GM19351 (cell line): ENCODE results near the gene TRIM72.
"Not testable (repeated sequence)": the region's sequence is repeated elsewhere in the genome, so short reads cannot be mapped to it uniquely, and the experiment has no call there.

Source experiments
- ATAC-seq: cut with Tn5 transposase; IDR thresholded peaks from one replicate; pipeline ENCODE4 v1.9.1; 2021; ENCODE audit warnings: mild to moderate bottlenecking, moderate library complexity; ENCODE audit not compliant: unreplicated experiment

Gene TRIM72

DNA sequence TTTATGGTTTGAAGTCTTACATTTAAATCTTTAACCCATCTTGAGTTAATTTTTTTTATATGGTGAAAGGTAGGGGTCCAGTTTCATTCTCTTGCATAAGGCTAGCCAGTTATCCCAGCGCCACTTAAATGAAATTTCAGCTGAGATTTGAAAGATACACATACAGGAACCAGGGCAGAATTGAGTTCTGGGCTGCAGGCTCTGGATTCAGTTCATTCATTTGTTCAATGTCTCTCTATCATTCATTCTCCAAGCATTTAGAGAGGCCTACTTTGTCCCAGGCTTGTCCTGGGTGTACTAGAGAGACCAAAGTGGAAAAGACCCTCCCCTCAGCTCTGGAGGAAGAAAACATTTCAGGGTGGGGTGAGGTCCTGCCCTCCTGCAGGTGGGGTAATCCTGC, 577 bp upstream of the TRIM72 start:
- ATAC-seq, result no peak

DNA sequence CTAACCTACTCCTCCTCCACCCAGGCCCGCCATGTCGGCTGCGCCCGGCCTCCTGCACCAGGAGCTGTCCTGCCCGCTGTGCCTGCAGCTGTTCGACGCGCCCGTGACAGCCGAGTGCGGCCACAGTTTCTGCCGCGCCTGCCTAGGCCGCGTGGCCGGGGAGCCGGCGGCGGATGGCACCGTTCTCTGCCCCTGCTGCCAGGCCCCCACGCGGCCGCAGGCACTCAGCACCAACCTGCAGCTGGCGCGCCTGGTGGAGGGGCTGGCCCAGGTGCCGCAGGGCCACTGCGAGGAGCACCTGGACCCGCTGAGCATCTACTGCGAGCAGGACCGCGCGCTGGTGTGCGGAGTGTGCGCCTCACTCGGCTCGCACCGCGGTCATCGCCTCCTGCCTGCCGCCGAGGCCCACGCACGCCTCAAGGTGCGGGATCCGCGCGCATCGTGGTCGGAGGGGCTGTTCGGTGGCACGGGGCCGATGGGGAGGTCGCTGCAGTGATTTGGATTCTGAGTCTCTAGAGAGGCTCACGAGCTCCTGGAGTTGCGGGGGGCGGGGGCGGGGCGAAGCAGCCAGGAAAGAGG, 878 bp downstream of the TRIM72 start:
- no peak for ATAC-seq

DNA sequence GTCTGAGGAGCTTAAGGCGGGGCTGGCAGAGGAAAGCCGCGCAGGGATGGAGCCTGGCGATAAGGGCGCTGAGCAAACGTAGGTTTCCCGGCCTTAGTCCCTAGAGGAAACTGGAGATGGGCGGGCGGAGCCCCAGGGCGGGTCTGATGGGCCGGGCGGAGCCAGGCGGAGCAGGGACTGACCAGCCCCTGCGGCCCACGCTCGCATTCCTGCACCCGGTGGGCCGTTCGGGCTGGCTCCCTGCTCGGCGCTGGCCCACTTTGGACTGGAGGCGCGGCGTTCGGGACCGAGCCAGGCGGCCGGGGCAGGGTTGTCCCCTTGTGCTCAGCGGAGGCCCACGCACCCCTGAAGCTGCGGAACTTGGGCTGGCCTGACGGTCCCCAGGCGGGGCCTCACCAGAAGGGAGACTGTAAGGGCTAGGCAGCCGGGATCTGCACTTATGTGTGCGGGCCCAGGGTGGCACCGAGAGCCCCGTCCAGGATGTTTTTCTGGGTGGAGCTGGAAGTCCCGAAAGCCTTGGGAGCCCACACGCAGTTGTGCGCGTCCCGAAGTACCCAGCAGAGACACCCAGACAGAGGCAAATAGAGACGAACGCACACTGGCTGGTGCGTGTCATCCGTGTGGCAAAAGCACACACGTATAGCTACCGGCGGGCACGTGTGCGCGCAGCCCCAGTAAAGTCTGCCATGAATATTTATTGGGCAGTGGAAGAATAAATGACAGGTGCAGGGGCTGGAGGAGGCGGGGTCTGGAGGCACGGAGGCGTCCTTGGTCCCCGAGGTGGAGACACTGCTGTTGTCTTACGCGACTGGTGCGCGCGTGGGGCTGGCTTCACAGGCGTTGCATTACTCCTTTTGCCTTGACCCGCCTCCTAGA, 1.6 kb downstream of the TRIM72 start:
- ATAC-seq, result no peak

DNA sequence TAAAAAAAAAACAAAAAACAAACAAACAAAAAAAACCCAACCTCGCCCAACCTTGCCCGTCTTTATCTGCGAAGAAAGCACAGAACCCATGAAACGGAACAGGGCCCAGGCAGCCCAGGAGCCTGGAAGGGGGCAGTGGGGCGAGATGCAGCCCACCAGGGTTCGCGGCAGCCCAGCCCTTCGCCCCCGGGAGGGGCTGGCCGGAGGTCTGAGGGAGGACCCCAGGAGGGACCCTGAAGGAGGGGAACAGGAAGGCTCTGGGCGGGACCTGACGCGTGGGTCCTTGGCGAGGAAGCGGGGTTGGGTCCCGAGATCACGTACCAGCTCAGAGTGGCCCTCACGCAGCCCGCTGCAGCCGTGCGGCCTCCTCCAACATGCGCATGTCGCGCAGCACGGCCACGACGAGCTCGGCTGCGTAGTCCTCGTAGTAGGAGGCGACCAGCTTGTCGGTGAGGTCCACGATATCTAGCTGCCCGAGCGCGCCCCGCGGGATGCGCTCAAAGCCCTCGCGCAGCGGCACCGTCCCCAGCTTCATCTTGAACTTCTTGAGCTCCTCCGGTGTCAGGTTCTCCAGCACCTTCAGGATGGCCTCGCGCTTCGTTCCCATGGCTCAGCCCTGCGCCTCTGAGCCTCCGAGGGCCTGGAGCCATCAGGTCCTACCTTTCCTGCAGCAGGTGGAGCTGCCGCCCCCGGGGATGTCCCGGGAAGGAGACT, 2.7 kb downstream of the TRIM72 start, which contains the start of gene PYDC1:
PYDC1 (minus strand) TSS at position 714 of the 714 bp plus-strand sequence; CDS start at position 607, 107 bp downstream.
- no peak for ATAC-seq

DNA sequence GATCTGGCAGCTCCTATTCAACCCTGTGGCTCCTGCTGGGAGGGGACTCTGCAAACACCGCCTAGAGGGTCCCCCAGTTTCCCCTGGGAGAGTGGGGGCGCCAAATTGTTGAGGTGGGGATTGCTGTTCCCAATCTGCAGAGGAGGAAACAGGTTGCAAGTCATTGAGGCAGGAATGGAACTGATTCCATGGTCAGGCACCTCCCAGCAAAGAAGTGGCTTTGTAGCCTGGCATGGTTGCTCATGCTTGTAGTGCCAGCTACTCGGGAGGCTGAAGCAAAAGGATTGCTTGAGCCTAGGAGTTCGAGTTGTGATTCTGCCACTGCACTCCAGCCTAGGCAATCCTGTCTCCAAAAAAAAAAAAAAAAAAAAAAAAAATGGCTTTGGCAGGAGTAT, 3.2 kb downstream of the TRIM72 start:
- ATAC-seq, result no peak

DNA sequence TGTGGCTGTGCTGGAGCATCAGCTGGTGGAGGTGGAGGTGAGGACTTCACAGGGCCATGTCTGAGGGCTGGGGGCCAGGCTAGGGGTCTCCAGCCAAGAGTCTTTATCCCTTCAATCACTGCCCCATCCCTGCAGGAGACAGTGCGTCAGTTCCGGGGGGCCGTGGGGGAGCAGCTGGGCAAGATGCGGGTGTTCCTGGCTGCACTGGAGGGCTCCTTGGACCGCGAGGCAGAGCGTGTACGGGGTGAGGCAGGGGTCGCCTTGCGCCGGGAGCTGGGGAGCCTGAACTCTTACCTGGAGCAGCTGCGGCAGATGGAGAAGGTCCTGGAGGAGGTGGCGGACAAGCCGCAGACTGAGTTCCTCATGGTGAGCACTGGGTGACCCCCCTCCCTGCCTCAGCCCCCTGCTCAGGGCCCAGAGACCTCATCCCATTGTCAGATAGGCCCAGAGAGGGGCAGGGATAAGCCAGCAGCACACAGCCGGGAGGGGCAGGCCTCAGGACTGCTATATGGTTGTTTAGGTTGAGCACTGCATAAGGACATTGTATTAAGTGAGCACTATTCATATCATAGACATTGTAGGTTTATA, 5.3 kb downstream of the TRIM72 start:
- ATAC-seq, result no peak

DNA sequence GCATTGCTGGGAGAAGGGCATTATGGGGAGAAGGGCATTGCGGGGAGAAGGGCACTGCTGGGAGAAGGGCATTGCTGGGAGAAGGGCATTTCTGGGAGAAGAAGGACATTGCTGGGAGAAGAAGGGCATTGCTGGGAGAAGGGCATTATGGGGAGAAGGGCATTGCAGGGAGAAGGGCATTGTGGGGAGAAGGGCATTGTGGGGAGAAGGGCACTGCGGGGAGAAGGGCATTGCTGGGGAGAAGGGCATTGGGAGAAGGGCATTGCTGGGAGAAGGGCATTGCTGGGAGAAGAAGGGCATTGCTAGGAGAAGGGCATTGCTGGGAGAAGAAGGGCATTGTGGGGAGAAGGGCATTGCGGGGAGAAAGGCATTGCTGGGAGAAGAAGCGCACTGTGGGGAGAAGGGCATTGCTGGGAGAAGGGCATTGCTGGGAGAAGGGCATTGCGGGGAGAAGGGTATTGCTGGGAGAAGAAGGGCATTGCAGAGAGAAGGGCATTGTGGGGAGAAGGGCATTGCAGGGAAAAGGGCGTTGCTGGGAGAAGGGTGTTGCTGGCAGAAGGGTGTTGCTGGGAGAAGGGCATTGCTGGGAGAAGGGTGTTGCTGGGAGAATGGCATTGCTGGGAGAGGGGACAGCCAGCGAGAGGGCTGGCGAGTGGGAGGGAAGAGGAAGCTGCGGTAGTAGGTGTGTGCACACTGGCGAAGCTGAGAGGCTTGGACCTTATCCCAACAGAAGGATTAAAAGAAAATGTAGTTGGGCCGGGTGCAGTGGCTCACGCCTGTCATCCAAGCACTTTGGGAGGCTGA, 7.6 kb downstream of the TRIM72 start:
- ATAC-seq, result no peak

DNA sequence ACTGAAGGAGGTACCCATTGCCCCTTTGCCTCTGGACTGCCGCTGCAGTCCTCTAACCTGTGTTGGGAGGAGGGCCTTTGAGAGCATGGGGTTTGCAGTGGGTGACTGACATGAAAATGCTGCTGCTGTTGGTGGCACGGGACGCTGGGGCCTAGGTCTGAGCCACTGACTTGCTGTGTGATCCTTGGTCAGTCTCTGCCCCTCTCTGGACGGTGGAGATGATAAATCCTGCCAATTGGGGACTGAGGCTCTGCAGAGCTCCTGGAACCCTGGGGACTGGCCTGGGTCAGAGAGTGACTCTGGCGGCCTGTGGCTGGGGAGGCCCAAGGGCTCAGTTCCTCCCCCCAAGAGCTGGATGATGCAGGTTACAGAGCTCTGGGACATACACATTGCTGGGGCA, 9.1 kb downstream of the TRIM72 start:
- no peak for ATAC-seq

DNA sequence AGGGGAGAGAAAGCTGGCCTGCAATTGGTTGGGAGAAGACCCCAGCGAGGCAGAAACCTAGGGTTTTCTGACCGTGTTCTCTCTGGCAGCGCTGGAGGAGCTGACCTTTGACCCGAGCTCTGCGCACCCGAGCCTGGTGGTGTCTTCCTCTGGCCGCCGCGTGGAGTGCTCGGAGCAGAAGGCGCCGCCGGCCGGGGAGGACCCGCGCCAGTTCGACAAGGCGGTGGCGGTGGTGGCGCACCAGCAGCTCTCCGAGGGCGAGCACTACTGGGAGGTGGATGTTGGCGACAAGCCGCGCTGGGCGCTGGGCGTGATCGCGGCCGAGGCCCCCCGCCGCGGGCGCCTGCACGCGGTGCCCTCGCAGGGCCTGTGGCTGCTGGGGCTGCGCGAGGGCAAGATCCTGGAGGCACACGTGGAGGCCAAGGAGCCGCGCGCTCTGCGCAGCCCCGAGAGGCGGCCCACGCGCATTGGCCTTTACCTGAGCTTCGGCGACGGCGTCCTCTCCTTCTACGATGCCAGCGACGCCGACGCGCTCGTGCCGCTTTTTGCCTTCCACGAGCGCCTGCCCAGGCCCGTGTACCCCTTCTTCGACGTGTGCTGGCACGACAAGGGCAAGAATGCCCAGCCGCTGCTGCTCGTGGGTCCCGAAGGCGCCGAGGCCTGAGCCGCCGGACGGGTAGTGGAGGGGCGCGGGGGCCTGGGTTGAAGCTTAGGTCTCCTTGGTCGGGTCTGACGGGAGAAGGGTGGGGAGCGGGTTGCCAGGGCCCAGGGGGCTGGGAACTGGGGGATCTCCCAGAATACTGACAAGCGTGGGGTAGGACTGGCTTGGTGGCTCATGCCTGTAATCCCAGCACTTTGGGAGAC, 10.4 kb downstream of the TRIM72 start:
- ATAC-seq, result no peak

DNA sequence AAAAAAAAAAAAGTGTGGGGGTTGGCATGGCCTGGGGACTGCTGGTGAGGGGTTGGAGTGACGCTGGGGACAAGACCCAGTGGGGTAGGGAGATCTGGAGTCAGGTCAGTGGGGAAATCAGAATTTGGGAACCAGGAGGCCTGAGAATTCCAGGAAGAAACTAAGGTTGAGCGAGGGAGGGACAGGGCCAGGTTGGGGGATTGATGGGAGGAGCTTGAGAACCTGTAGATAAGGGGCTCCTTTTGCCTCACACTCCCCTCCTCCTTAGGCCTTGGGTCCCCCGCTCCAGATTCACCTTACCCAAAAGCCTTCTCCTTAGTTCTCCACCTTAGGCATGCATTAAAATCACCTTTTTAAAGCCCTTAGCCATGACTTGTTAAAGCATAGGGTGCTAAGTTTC, 11.3 kb downstream of the TRIM72 start:
- no peak for ATAC-seq

DNA sequence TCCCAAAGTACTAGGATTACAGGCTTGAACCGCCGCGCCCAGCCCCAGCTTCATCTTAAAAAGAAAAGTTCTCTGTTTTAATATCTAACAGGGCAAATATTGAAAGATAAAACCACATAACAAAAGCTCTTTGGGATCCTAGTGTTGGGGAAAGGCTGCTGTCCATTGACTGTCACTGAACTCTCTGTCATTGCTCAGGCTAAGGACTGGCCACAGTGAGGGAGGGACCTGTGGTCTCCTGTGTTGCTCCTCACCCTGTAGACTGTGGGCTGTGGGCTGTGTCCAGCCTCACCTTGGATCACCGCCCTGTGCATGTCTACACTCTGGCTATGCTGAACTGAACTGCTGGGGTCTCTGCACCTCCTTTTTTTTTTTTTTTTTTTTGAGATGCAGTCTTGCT, 14.3 kb downstream of the TRIM72 start:
- ATAC-seq, result no peak

DNA sequence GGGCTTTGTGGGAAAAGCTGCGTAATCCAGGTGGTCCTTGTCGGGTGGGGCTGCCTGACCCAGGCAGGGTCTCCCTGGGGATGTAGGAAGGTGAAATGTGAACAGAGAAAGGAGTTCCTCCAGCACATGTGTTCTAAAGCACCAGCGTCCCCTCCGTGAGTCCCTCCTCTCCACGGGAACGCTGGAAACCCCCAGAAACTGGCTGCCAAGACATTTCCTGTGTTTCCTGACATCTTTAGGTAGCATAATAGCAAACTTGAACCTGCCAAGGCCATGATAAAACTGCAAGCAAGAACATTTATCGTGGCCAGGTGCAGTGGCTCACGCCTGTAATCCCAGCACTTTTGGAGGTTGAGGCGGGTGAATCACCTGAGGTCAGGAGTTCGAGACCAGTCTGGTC, 15.6 kb downstream of the TRIM72 start:
- no peak for ATAC-seq

DNA sequence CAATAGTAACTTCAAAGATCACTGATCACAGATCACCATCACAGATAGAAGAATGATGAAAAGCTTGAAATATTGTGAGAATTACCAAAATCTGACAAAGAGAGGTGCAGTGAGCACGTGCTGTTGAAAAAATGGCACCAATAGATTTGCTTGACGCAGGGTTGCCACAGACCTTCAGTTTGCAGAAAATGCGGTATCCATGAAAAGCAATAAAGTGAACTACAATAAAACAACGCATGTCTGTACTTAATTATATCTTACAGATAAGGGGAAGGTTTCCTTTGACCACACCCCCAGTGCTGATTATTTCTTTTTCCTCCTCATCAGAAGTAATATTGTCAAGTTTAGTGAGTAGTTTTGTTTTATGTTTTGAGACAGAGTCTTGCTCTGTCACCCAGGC, 24.1 kb downstream of the TRIM72 start:
- ATAC-seq, result no peak

DNA sequence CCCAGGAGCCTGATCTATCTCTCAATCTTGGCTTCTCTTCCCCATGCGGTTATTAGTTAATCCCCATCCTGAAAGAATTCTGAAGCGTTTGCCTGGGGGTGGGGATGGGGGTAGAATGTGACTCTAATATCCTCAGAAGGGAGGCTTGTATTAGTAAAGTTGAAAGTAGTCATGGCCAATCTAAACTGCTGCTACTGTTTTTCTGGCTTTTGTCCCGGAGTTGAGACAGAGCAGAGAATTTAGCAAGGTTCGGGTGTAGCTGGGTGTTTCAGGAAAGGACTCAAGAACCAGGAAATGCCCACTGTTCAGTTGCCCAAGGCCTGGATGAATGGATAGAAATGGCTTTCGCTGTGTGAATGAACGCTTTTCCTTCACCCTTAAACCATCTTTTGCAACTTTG, 28.3 kb downstream of the TRIM72 start:
- ATAC-seq, result no peak

DNA sequence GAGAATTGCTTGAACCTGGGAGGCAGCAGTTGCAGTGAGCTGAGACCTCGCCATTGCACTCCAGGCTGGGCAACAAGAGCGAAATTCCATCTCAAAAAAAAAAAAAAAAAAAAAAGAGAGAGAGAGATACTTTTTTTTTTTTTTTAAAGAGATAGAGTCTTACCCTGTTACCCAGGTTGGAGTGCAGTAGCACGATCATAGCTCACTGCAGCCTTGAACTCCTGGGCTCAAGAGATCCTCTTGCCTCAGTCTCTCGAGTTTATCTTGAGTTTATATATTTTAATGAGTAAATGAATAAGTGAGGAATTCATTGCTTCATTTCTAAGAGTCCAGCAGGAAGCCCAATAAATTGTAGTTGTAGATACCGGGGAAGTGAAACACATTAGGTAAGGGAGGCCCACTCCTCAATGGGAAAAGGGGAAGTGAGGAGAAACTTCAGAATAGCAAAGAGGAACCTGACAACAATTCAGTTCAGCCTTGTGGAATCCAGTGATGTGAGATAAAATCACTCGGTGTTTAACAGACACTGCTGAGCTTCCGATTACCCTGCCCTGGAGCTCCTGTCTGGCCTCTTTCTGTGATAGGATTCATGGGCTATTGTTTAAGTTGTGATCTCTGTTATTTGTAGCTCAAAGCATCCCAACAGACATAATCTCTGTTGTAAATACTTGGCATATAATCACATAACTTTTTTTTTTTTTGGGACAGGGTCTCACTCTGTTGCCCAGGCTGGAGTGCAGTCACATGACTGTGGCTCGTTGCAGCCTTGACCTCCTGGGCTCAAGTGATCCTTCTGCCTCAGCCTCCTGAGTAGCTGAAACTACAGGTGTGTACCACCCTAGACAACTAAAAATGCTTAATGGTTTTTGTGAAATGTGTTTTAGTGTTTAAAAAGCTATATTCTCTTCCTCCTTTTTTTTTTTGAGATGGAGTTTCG, 30.1 kb downstream of the TRIM72 start:
- ATAC-seq, result no peak

DNA sequence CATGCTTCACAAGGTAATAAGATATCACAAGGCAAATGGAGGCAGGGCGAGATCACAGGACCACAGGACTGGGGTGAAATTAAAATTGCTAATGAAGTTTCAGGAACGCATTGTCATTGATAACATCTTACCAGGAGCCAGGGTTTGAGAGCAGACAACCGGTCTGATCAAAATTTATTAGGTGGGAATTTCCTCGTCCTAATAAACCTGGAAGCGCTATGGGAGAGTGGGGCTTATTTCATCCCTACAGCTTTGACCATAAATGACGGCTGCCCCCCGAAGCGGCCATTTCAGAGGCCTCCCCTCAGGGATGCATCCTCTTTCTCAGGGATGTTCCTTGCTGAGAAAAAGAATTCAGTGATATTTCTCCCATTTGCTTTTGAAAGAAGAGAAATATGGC, 31.7 kb downstream of the TRIM72 start:
- ATAC-seq, result not testable (repeated sequence)

DNA sequence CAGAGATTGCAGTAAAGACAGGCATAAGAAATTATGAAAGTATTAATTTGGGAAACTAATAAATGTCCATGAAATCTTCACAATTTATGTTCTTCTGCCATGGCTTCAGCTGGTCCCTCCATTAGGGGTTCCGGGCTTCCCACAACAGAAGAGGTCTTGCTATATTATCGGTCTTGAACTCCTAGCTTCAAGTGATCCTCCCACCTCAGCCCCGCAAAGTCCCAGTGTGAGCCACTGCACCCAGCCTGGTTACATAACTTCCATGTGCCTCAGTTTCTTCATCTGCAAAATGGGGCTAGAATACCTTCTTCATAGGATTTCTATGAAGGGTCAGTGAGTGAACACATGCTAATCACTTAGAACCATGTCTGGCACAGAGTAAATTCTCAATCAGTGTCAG, 32.4 kb downstream of the TRIM72 start:
- no peak for ATAC-seq

DNA sequence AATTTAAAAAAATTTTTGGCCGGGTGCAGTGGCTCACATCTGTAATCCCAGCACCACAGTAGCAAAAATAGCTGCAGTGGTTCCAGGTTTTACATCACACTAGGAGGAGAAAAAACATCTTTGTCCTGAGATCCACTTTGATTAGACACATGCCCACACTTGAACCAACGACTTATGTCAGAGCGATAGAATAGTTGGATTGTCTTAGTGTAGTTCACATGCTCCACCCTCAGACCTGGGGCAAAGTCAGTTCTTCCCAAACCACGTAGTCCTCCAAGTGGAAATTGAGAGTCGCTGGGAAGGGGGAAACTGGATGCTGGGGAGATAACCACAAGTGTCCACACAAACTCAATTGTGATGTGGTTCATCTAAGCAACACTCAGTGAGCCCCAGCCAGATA, 34.4 kb downstream of the TRIM72 start:
- no peak for ATAC-seq
